Measurements from ENCODE around the gene SNUPN. TPM values are rescaled to one million over a fixed set of nuclear protein-coding genes. Genes with fewer than 3 reads are reported as not detected.

The SNUPN gene
- total RNA-seq, 1 experiment from 2014 or later = 34.6 TPM

- no peaks in the 10 kb centered on the region for H3K36me3 ChIP-seq (ENCODE audit: insufficient read depth, low read length, poor library complexity, severe bottlenecking)
- H3K27ac ChIP-seq (ENCODE audit: low read depth, low read length, poor library complexity, severe bottlenecking) = peak overlapping the region; percentile 97
- TF ChIP-seq, protein P1, sequence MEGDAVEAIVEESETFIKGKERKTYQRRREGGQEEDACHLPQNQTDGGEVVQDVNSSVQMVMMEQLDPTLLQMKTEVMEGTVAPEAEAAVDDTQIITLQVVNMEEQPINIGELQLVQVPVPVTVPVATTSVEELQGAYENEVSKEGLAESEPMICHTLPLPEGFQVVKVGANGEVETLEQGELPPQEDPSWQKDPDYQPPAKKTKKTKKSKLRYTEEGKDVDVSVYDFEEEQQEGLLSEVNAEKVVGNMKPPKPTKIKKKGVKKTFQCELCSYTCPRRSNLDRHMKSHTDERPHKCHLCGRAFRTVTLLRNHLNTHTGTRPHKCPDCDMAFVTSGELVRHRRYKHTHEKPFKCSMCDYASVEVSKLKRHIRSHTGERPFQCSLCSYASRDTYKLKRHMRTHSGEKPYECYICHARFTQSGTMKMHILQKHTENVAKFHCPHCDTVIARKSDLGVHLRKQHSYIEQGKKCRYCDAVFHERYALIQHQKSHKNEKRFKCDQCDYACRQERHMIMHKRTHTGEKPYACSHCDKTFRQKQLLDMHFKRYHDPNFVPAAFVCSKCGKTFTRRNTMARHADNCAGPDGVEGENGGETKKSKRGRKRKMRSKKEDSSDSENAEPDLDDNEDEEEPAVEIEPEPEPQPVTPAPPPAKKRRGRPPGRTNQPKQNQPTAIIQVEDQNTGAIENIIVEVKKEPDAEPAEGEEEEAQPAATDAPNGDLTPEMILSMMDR (conservative IDR thresholded peaks at IDR 0.05; ENCODE audit: low read depth, low read length) = no peak
- peak overlapping the region; percentile 85 for H3K4me3 ChIP-seq (ENCODE audit: low read depth, low read length, poor library complexity, severe bottlenecking)
- CTCF ChIA-PET = interaction anchor here (0.5 kb wide), 1 partner anchor 696 kb away, joined by 3 read pairs; no protein-coding TSS in a partner anchor
- intact Hi-C loops (cut with micrococcal nuclease; ENCODE audit: unreplicated experiment) = no loop called here
- no peaks in the 10 kb centered on the region for H3K27me3 ChIP-seq (replicated peaks; ENCODE audit: insufficient read depth, low read depth, low read length, poor library complexity)
- peaks cover 27% of the 10 kb centered on the region for H3K4me1 ChIP-seq (ENCODE audit: insufficient read depth, low read length, poor library complexity, severe bottlenecking)
- no peak for DNase-seq (ENCODE audit: low spot score)
- no peaks in the 10 kb centered on the region for H3K9me3 ChIP-seq (ENCODE audit: low read depth, low read length, poor library complexity, severe bottlenecking)
- POLR2A ChIA-PET (ENCODE audit: low non-redundant PET) = no interaction called here
- TSS peak; percentile 52 for BruUV-seq (replicated peaks)
These were observed 47.9 kb downstream of the SNUPN start for GRCh38 chr15:75577401-75578172.

DNA sequence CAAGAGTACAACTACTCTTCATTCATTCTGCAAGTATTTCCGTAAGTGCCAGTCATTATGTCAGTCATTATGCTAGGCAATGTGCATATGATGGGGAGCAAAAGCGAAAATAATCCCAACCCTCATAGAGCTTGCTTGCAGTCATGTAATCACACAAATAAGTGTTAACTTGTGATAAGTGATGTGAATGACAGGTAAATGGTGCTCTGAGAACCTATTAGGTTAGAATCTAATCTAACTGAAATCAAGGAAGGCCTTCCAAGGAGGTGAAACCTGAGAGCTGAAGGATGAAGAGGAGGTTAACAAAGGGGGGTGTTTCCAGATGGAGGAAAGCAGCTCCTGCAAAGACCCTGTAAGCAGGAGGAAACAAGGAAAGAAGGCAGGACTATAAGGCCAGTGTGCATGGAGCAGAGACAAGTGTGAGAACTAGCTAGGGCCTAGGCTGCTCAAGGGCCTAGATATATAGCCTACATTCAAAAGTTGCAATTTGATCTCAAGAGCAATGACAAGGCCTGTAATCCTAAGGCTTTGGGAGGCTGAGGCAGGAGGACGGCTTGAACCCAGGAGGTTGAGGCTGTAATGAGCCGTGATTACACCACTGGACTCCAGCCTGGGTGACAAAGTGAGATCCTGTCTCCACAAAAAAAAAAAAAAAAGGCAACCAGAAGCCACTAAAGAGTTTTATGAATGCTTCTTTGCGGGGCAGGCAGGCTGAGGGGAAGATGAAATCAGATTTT lies 51.7 kb downstream of the SNUPN start:
- Histone ChIP-seq H3K4me1 (ENCODE audit: insufficient read depth, low read length, poor library complexity, severe bottlenecking) (peaks cover 21% of the 10 kb centered on the region), H3K4me3 (ENCODE audit: low read depth, low read length, poor library complexity, severe bottlenecking) (no peak overlapping the region), H3K27ac (ENCODE audit: low read depth, low read length, poor library complexity, severe bottlenecking) (no peak overlapping the region), H3K27me3 (replicated peaks; ENCODE audit: insufficient read depth, low read depth, low read length, poor library complexity) (no peaks in the 10 kb centered on the region), H3K9me3 (ENCODE audit: low read depth, low read length, poor library complexity, severe bottlenecking) (no peaks in the 10 kb centered on the region), H3K36me3 (ENCODE audit: insufficient read depth, low read length, poor library complexity, severe bottlenecking) (peaks cover 4% of the 10 kb centered on the region)
- no TSS peak for BruUV-seq (replicated peaks)
- intact Hi-C loops (cut with micrococcal nuclease; ENCODE audit: unreplicated experiment) = no loop called here
- DNase-seq (ENCODE audit: low spot score) = no peak
- ChIA-PET CTCF (interaction anchor here (0.6 kb wide), 1 partner anchor 103 kb away, joined by 3 read pairs; no protein-coding TSS in a partner anchor), POLR2A (ENCODE audit: low non-redundant PET) (no interaction called here)
- no peak for TF ChIP-seq EZH2 (IDR thresholded peaks at IDR 0.05; ENCODE audit: borderline replicate concordance, low read depth, low read length, poor library complexity, severe bottlenecking)
- TF ChIP-seq, protein P1 (conservative IDR thresholded peaks at IDR 0.05; ENCODE audit: low read depth, low read length) = no peak

DNA sequence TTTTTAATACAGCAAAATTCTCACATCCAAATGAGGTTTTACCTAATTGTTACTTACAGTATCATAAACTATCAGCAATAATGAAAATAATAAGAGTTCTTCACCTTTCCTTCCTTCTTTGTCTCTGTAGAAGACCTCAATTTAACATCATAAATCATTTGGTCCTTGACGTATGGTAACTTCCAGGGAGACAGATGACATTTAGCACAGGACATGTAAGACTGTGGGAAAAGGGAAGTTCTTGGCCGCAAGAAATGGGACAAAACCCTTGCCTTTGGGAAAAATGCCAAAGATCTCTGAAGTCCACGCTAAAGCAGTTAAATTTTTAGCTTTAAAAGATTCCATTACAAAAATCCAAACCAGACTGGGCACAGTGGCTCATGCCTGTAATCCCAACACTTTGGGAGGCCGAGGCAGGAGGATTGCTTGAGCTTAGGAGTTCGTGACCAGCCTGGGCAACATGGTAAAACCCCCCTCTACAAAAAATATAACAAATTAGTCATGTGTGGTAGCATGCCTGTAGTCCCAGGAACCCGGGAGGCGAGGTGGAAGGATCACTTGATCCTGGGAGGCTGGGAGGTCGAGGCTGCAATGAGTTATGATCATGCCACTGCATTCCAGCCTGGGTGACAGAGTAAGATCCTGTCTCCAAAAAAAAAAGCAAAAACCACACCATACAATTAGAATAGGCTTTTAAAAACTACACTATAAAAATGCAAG lies 55.2 kb downstream of the SNUPN start:
- ChIA-PET CTCF (no interaction called here), POLR2A (ENCODE audit: low non-redundant PET) (no interaction called here)
- no peak for DNase-seq (ENCODE audit: low spot score)
- Histone ChIP-seq H3K9me3 (ENCODE audit: low read depth, low read length, poor library complexity, severe bottlenecking) (no peaks in the 10 kb centered on the region), H3K27ac (ENCODE audit: low read depth, low read length, poor library complexity, severe bottlenecking) (no peak overlapping the region), H3K4me1 (ENCODE audit: insufficient read depth, low read length, poor library complexity, severe bottlenecking) (peaks cover 17% of the 10 kb centered on the region), H3K4me3 (ENCODE audit: low read depth, low read length, poor library complexity, severe bottlenecking) (no peak overlapping the region), H3K36me3 (ENCODE audit: insufficient read depth, low read length, poor library complexity, severe bottlenecking) (peaks cover 4% of the 10 kb centered on the region), H3K27me3 (replicated peaks; ENCODE audit: insufficient read depth, low read depth, low read length, poor library complexity) (no peaks in the 10 kb centered on the region)
- BruUV-seq (replicated peaks) = no TSS peak
- TF ChIP-seq, protein P1 (conservative IDR thresholded peaks at IDR 0.05; ENCODE audit: low read depth, low read length) = no peak
- no peak for TF ChIP-seq EZH2 (IDR thresholded peaks at IDR 0.05; ENCODE audit: borderline replicate concordance, low read depth, low read length, poor library complexity, severe bottlenecking)
- intact Hi-C loops (cut with micrococcal nuclease; ENCODE audit: unreplicated experiment) = no loop called here

Data from A673 (cell line).